HUES48 (cell line): Measurements from ENCODE around the gene BRICD5.

ENCODE experiments used
- H3K27ac ChIP-seq: one replicate; pipeline ENCODE4 v1.7.0; 2013; ENCODE audit warnings: low read depth, low read length, inconsistent platforms
- H3K27me3 ChIP-seq: 2 replicates; pipeline ENCODE4 v1.6.1; 2013; ENCODE audit warnings: mild to moderate bottlenecking, low read length; ENCODE audit not compliant: control insufficient read depth, insufficient read depth
- H3K36me3 ChIP-seq: 2 replicates; pipeline ENCODE4 v1.6.1; 2013; ENCODE audit warnings: low read length; ENCODE audit not compliant: control insufficient read depth, insufficient read depth
- H3K4me1 ChIP-seq: 2 replicates; pipeline ENCODE4 v1.6.1; 2013; ENCODE audit warnings: mild to moderate bottlenecking, low read length; ENCODE audit not compliant: control insufficient read depth, insufficient read depth
- H3K4me3 ChIP-seq: 2 replicates; pipeline ENCODE4 v1.5.1; 2013; ENCODE audit warnings: mild to moderate bottlenecking, low read depth, low read length
- H3K9ac ChIP-seq: 2 replicates; pipeline ENCODE4 v1.6.1; 2013; ENCODE audit warnings: mild to moderate bottlenecking, low read depth, low read length, moderate library complexity
- H3K9me3 ChIP-seq: 2 replicates; pipeline ENCODE4 v1.6.1; 2013; ENCODE audit warnings: low read length; ENCODE audit not compliant: control insufficient read depth, insufficient read depth

The BRICD5 gene

DNA sequence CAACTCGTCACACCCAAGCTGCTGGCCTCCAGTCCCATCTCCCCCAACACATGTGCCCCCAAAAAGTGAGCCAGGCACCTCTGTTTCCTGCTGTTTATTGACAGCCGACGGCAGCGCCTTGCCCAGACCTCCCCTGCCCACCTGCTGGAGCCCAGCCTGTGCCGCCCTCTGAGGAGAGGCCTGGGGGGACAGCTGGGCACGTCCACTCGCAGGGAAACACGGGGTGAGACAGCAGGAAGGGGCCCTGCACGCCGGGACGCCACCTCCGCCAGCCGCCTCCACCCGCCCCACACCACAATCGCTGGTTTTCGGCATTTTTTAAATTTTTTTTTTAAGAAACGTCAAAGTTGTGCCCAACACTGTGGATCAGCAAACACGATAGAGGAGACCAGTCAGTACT, 33.6 kb downstream of the BRICD5 start:
- H3K27ac ChIP-seq = no peak overlapping the region
- H3K9ac ChIP-seq = no peak overlapping the region
- no peak overlapping the region for H3K4me3 ChIP-seq
- H3K4me1 ChIP-seq = no peaks in the 10 kb centered on the region
- no peaks in the 10 kb centered on the region for H3K9me3 ChIP-seq
- no peaks in the 10 kb centered on the region for H3K27me3 ChIP-seq
- H3K36me3 ChIP-seq = peaks cover 50% of the 10 kb centered on the region

DNA sequence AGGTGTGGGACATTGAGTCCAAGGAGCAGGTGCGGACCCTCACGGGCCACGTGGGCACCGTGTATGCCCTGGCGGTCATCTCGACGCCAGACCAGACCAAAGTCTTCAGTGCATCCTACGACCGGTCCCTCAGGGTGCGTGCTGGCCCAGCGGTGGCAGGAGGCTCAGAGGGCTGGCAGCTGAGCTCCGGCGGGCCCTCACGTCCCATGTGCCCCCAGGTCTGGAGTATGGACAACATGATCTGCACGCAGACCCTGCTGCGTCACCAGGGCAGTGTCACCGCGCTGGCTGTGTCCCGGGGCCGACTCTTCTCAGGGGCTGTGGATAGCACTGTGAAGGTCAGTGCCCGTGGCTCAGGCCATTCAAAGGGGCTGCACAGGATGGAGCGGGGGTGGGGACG, 34.6 kb downstream of the BRICD5 start:
- Histone ChIP-seq H3K4me3 (no peak overlapping the region), H3K4me1 (no peaks in the 10 kb centered on the region), H3K27me3 (no peaks in the 10 kb centered on the region), H3K9ac (no peak overlapping the region), H3K36me3 (peaks cover 58% of the 10 kb centered on the region), H3K27ac (no peak overlapping the region), H3K9me3 (no peaks in the 10 kb centered on the region)

DNA sequence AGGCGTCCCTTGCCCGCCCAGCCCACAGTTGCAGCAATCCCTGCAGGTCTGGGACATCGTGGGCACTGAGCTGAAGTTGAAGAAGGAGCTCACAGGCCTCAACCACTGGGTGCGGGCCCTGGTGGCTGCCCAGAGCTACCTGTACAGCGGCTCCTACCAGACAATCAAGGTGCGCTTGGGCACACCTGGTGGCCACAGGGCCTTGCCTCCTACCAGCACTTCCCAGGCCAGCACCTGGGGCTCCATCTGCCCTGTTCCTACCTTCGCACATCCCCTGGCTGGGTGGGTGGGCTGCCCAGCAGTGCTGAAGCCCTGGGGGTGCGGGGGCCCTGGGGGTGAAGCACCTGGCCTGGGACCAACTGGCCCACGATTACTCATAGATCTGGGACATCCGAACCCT, 35.2 kb downstream of the BRICD5 start:
- Histone ChIP-seq H3K4me3 (no peak overlapping the region), H3K9me3 (no peaks in the 10 kb centered on the region), H3K27me3 (no peaks in the 10 kb centered on the region), H3K36me3 (peaks cover 61% of the 10 kb centered on the region), H3K27ac (no peak overlapping the region), H3K4me1 (no peaks in the 10 kb centered on the region), H3K9ac (no peak overlapping the region)

DNA sequence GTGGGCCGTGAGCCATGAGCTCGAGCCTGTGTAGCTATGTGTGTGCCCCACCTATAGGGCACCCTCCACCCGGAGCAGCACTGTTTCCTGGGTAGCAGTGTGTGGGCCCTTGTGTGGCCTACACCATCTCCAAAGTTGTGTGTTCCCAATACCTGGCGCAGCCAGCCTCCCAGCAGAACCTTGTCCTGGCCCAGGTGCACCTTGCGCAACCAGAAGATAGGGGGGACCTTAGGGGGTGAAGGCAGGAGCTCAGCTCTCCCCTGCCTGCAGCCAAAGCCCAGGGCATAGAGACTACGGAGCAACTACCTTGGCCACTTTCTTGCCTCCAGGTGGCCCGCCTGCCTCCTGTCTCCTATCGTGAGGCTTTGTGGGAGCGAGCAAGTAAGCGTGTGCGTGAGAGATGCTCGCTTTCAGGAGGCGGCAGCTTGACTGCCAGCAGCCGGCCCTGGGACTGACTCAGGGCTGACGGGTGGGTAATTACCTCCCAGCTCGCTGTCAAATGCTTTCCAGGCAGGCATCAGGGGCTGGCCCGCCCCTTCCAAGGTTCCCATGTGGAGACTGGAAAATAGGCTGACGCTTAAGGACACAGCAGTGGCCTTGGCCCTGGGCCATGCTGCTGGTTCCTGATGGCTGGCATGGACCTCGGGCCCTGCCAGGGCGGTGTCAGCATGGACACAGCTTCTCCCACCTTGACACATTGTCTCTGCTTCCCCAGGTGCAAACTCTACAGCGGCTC, 36.1 kb downstream of the BRICD5 start:
- no peak overlapping the region for H3K4me3 ChIP-seq
- H3K27ac ChIP-seq = no peak overlapping the region
- H3K4me1 ChIP-seq = no peaks in the 10 kb centered on the region
- H3K9me3 ChIP-seq = no peaks in the 10 kb centered on the region
- H3K36me3 ChIP-seq = peaks cover 62% of the 10 kb centered on the region
- no peak overlapping the region for H3K9ac ChIP-seq
- no peaks in the 10 kb centered on the region for H3K27me3 ChIP-seq

DNA sequence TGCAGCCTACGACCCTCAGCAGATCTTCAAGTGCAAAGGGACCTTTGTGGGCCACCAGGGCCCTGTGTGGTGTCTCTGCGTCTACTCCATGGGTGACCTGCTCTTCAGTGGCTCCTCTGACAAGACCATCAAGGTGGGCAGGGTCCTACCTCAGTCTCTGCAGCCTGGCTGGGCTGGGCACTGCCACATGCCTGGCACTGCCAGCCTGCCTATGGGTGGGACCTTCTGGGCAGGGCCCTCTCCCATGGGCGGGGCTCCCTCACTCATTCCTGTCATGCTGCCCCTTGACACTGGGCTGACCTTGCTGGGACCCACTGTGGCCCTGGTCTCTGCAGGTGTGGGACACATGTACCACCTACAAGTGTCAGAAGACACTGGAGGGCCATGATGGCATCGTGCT, 36.7 kb downstream of the BRICD5 start:
- Histone ChIP-seq H3K27ac (no peak overlapping the region), H3K27me3 (no peaks in the 10 kb centered on the region), H3K9ac (no peak overlapping the region), H3K9me3 (no peaks in the 10 kb centered on the region), H3K4me3 (no peak overlapping the region), H3K4me1 (no peaks in the 10 kb centered on the region), H3K36me3 (peaks cover 67% of the 10 kb centered on the region)

DNA sequence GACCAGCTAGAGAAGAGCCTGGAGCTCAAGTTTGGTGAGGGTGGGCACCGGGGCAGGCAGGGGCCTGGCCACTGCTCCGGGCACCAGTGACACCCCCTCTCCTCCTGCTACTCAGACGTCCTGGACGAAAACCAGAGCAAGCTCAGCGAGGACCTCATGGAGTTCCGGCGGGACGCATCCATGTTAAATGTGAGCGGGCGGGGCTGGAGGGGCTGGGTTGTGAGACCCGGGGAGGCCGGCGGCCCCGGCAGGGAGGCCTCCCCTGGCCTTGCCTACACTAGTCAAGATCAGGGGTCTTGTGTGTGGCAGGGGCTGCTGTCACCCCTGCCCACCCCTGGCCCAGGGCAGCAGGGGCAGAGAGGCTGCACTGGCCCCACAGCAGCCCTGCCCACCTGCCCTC, 37.3 kb downstream of the BRICD5 start:
- no peaks in the 10 kb centered on the region for H3K27me3 ChIP-seq
- no peaks in the 10 kb centered on the region for H3K9me3 ChIP-seq
- no peak overlapping the region for H3K27ac ChIP-seq
- H3K4me1 ChIP-seq = no peaks in the 10 kb centered on the region
- peaks cover 72% of the 10 kb centered on the region for H3K36me3 ChIP-seq
- no peak overlapping the region for H3K4me3 ChIP-seq
- no peak overlapping the region for H3K9ac ChIP-seq

DNA sequence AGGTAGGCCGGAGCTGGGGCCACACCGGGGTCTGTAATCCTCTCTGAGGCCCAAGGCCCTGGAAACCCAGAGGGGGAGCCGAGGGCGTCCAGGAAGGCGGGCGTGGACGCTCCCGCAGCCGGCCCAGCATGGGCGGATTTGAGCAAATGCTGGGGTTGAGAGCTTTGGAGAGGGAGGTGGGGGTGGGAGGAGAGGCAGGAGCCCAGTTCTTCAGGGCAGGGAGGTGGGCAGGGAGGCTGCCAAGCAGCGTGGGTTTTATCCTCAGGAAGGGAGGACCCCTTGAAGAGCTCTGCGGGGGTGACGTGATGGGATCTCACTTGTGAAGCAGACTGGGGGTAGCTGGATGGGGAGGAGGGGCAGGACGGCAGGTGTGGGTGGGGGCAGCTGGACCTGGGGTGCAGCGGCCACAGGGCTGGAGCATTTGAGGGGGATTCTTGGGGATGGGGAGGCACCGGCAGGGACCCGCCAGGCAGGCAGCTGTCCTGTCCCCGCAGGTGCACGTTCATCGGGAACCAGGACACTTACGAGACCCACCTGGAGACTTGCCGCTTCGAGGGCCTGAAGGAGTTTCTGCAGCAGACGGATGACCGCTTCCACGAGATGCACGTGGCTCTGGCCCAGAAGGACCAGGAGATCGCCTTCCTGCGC, 37.9 kb downstream of the BRICD5 start:
- no peak overlapping the region for H3K27ac ChIP-seq
- no peaks in the 10 kb centered on the region for H3K9me3 ChIP-seq
- no peak overlapping the region for H3K9ac ChIP-seq
- no peaks in the 10 kb centered on the region for H3K27me3 ChIP-seq
- no peaks in the 10 kb centered on the region for H3K4me1 ChIP-seq
- H3K36me3 ChIP-seq = peaks cover 77% of the 10 kb centered on the region
- no peak overlapping the region for H3K4me3 ChIP-seq

DNA sequence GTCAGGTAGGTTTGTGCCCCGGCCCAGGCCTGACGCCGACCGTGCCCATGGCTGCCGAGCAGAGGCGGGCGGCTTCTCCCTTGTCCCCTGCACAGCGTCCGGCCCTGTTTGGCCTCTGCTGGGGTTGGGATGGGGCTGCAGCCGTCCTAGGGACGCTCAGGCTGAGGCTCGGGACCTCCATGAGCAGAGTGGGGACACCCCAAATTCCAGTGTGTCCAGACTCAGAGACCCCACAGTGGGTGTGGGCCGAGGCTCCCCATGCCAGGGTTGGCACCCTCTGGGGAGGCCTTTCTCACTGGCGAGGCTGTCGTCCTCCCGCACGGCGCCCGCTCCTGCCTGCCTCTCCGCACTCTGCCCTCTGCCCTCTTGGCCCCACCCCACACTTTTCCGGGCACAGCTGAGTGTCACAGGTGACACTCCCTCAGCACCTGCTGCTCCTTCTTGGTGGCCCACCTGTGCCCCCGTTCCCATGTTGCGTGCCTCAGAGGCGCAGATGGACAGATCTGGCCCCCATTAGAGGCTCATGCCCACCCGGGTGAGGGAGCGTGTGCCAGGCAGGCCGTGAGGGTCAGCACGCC, 39.0 kb downstream of the BRICD5 start:
- H3K27ac ChIP-seq = no peak overlapping the region
- no peaks in the 10 kb centered on the region for H3K27me3 ChIP-seq
- no peak overlapping the region for H3K9ac ChIP-seq
- H3K9me3 ChIP-seq = no peaks in the 10 kb centered on the region
- H3K4me3 ChIP-seq = no peak overlapping the region
- no peaks in the 10 kb centered on the region for H3K4me1 ChIP-seq
- H3K36me3 ChIP-seq = peaks cover 80% of the 10 kb centered on the region

DNA sequence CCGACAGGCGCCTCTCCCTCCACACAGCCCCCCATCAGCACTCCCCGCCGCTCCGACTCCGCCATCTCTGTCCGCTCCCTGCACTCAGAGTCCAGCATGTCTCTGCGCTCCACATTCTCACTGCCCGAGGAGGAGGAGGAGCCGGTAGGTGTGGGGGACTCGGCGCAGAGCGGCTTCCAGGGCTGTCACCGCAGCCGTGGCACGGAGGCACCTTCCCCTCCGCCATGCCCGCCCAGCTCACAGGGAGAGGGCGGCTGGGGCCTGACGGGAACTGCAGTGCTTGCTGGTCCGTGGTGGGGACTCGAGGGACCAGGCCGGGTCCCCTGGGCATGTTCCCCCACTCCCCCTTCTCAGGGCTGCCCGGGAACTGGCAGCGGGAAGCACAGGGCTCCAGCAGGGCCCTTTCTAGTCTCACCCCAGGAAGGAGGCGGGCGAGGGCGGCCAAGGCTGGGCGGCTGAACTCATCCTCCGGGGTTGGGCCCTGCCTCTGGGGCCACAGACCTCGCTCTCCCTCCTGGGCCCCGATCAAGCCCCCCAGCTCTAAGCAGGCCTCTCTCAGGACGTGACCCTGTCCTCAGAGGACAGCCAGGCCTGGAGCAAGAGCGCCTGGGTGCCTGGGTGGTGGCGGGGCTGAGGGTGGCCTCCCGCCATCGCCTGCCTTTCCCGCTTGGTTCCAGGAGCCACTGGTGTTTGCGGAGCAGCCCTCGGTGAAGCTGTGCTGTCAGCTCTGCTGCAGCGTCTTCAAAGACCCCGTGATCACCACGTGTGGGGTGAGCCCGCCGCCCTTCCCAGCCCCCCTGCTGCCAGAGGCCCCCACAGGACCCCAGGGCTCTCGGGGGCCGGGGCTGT, 39.9 kb downstream of the BRICD5 start:
- Histone ChIP-seq H3K27me3 (no peaks in the 10 kb centered on the region), H3K9ac (no peak overlapping the region), H3K4me1 (no peaks in the 10 kb centered on the region), H3K27ac (no peak overlapping the region), H3K4me3 (no peak overlapping the region), H3K36me3 (peaks cover 81% of the 10 kb centered on the region), H3K9me3 (no peaks in the 10 kb centered on the region)

DNA sequence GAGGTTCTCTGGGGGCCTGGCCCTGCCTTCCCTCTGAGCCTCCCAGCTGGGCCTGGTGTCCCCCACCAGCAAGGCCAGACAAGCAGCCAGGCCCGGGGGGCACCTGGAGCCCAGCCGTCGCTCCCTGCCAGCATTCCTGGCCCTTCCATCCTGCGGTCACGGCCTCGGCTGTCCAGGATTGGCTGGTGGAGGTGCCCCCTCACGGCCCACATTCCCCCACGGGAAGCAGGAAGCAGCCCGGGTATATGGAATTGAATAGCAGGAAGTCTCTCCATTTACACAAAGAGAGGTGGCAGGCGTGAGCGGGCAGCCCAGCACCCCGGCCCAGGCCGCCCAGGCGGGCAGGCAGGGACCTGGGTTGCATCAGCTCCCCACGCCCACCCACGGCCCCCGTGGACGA, 40.6 kb downstream of the BRICD5 start:
- Histone ChIP-seq H3K9ac (no peak overlapping the region), H3K9me3 (no peaks in the 10 kb centered on the region), H3K4me1 (no peaks in the 10 kb centered on the region), H3K36me3 (peaks cover 78% of the 10 kb centered on the region), H3K27me3 (no peaks in the 10 kb centered on the region), H3K27ac (no peak overlapping the region), H3K4me3 (no peak overlapping the region)
